NCI-H345 treated with DMSO at 0.1 percent for 48 hours (cell line): Measurements from ENCODE around the gene FHL5.
A peak's percentile ranks its signal among the peaks of the same experiment; 100 is the strongest.
"Not testable (repeated sequence)": the region's sequence is repeated elsewhere in the genome, so short reads cannot be mapped to it uniquely, and the experiment has no call there.

ENCODE experiments used
- DNase-seq: peaks from one replicate; lab custom pipeline; 2025; ENCODE audit not compliant: unreplicated experiment; lab: John Stamatoyannopoulos, UW

Gene FHL5

GRCh38 chr6:96610019-96610418, 47.1 kb downstream of the FHL5 start:
- no peak for DNase-seq

GRCh38 chr6:96611342-96611991, 48.5 kb downstream of the FHL5 start:
- no peak for DNase-seq

GRCh38 chr6:96613291-96613999, 50.5 kb downstream of the FHL5 start:
- no peak for DNase-seq

- no peak for DNase-seq
Observed at GRCh38 chr6:96620851-96621250, 57.9 kb downstream of the FHL5 start.

GRCh38 chr6:96621983-96622382, 59.1 kb downstream of the FHL5 start:
- no peak for DNase-seq

- DNase-seq, result no peak
Observed at GRCh38 chr6:96624957-96625356, 62.0 kb downstream of the FHL5 start.

- peak; percentile 34 for DNase-seq
Observed at GRCh38 chr6:96626759-96627364, 63.9 kb downstream of the FHL5 start.

- DNase-seq, result no peak
Observed at GRCh38 chr6:96631248-96631647, 68.3 kb downstream of the FHL5 start.

- DNase-seq, result not testable (repeated sequence)
Observed at GRCh38 chr6:96637979-96638378, 75.1 kb downstream of the FHL5 start.

GRCh38 chr6:96645106-96645505, 82.2 kb downstream of the FHL5 start:
- DNase-seq, result no peak

GRCh38 chr6:96649926-96650325, 87.0 kb downstream of the FHL5 start:
- no peak for DNase-seq

GRCh38 chr6:96651816-96652215, 88.9 kb downstream of the FHL5 start:
- no peak for DNase-seq

- no peak for DNase-seq
Observed at GRCh38 chr6:96652552-96652951, 89.6 kb downstream of the FHL5 start.

GRCh38 chr6:96653181-96653580, 90.3 kb downstream of the FHL5 start:
- DNase-seq, result no peak

- DNase-seq, result no peak
Observed at GRCh38 chr6:96656567-96656966, 93.6 kb downstream of the FHL5 start.

GRCh38 chr6:96657344-96657743, 94.4 kb downstream of the FHL5 start:
- DNase-seq, result no peak

- peak; percentile 97 for DNase-seq
Observed at GRCh38 chr6:96659084-96659845, 96.3 kb downstream of the FHL5 start.
